ENCODE data around the gene PPIL4.

DNA sequence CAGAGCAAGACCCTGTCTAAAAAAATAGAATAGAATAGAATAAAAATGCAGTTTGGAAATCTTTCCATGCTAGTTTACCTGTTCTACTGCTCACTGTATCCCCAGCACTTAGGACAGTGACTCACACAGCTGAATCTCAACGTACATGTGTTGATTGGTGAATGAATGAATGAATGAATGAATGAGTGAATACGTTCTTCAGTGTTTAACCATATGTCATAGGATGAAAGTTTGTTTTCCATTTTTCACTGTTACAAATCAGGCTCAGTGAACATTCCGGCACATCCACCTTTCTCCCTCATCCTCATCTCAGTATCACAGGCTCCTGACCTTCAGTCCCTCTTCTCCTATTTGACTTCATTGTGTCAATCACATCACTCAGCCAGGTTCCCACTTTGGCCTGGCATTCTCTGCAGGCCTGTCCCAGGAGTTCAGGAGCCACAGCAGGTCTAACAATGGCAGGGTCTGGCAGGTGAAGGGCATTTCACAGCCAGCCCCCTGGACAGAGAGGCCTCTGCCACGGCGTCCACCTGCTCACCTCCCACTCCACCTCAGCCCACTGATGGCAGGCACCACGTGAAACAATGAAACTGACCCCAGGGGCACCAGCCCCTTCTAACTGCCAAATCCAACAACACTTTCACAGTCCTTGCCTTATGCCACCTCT lies 68.9 kb downstream of the PPIL4 start:
- TF ChIP-seq, protein P1, sequence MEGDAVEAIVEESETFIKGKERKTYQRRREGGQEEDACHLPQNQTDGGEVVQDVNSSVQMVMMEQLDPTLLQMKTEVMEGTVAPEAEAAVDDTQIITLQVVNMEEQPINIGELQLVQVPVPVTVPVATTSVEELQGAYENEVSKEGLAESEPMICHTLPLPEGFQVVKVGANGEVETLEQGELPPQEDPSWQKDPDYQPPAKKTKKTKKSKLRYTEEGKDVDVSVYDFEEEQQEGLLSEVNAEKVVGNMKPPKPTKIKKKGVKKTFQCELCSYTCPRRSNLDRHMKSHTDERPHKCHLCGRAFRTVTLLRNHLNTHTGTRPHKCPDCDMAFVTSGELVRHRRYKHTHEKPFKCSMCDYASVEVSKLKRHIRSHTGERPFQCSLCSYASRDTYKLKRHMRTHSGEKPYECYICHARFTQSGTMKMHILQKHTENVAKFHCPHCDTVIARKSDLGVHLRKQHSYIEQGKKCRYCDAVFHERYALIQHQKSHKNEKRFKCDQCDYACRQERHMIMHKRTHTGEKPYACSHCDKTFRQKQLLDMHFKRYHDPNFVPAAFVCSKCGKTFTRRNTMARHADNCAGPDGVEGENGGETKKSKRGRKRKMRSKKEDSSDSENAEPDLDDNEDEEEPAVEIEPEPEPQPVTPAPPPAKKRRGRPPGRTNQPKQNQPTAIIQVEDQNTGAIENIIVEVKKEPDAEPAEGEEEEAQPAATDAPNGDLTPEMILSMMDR (conservative IDR thresholded peaks at IDR 0.05) = no peak
- no peak for TF ChIP-seq ZFX (IDR thresholded peaks at IDR 0.05)

All from C4-2B (cell line).